MV-4-11 (cell line): ENCODE measurements around the gene SYNGR4.

Experiments used
- DNase-seq: peaks from one replicate; lab custom pipeline; 2025; lab: John Stamatoyannopoulos, UW

SYNGR4 gene

DNA sequence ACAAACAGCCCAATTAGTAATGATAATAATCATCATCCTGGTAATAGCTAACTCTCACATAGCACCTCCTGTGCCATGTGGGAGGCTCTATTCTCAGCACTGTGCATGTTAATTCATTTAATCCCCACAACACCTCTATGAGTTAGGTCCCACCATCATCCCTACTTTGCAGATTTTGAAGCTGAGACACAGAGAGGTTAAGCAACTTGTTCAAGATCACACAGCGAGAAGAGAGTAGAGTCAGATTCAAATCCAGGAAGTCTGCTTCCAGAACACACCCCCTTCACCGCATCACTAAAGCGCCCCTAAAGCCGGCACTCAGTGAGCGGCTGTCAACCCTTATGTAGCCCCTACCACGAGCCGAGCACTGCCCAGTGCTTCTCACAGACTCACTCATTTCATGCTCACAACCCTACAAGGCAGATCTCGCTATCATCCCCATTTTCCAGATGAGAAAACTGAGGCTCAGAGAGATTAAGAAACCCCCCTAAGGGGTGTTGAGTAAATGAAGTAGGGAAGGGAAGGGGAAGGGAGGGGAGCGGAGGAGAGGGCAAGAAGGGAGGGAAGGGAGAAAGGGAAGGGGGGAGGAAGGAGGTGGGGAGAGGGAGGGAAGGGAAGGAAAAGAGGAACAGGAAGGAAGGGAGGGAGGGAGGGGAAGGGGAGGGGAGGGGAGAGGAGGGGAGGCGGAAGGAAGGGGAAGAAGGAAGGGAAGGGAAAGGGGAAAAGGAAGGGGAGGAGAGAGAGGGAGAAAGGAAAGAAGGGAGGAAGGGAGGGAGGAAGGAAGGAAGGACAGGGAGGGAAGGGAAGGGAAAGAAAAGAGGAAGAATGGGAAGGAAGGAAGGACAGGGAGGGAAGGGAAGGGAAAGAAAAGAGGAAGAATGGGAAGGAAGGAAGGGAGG is 22.4 kb upstream of the SYNGR4 start:
- DNase-seq, result no peak

DNA sequence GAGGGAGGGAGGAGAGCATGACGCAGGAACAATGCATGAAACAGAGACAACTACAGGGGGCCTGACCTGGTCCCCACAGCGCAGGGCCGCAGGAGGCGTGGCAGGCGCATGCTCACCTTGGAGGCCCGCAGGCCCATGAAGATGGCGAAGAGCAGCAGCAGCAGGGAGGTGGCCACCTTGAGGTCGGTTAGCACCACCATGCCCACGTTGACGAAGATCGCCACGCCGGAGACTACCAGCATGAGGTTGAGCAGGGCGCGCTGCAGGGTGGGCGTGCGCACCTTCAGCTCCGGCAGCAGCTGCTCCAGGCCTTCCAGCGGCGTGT is 21.8 kb upstream of the SYNGR4 start:
- DNase-seq, result no peak

DNA sequence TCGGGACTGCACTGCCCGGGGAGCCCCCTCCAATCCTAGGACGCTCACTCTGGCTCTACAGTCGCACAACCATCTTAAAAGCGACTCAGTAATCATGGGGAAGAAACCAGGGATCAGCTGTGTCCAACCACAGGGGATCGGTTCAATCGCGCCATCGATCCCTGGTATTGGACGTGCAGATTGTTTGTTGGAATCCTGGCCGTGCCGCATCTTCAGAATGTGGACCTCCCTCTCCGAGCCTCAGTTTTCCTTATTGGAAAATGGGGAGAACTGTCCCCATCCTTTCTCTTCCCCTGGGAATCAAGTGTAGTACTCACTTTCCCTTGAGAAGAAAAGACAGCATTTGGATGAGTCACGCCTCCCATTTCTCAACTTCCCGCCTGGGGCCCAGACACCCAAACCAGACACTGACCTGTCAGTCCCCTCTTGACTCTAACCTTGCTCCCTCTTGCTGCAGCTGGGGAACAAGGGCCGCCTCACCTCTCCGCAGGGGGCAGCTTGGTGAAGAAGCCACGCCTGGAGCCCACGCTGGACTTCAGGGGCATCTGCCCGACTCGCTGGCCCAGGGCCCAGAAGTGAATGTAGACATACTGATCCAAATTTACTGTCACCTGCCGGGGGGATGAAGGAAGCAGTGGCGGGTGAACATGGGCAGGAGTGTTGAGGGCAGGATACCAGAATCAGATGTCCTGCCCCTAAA is 21.2 kb upstream of the SYNGR4 start:
- DNase-seq, result peak; percentile 46

DNA sequence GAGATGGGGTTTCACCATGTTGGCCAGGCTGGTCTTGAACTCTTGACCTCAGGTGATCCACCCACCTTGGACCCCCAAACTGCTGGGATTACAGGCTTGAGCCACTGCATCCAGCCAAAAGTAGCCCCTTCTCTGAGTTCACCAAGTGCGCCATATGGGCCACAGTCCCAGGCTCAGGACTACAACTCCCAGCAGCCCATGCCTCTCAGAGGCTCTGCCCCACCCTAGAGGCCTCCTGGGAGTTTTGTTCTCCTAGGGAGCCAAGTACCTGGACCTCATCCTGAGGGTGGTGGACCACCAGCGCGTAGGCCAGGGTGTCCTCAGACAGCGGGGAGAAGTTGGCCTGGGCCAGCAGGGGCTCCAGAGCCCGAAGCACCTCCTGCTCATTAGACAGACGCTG is 19.3 kb upstream of the SYNGR4 start:
- no peak for DNase-seq

DNA sequence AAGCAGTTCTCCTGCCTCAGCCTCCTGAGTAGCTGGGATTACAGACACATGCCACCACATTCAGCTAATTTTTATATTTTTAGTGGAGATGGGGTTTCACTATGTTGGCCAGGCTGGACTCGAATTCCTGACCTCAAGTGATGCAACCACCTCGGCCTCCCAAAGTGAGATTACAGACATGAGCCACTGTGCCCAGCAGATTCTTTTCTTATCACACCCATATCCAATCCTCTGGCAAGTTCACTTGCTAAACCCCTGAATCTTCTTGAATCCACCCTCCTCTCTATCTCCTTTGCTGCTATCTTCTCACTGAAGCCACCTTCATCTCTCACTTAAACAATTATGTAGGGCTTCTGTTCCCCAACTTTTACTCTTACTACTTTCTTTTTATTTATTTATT is 18.0 kb upstream of the SYNGR4 start:
- DNase-seq, result no peak

DNA sequence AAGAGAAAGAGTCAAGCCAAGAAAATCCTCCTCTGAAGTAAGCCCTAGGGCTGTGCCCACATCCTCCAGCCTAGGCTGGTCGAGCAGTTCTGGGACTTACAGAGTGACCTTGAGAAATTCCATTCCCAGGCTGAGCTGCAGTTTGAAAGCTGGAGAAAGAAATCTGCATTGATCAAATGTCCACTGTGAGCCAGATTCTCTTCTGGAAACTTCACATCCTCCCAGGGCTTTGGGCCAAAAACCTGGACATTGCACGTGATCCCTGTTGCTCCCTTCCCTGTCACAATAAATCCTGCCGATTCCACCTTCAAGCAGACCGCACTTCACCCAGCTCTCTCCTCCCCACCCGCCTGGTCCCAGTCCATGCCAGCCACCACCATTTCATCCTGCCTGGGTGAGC is 16.1 kb upstream of the SYNGR4 start:
- no peak for DNase-seq

DNA sequence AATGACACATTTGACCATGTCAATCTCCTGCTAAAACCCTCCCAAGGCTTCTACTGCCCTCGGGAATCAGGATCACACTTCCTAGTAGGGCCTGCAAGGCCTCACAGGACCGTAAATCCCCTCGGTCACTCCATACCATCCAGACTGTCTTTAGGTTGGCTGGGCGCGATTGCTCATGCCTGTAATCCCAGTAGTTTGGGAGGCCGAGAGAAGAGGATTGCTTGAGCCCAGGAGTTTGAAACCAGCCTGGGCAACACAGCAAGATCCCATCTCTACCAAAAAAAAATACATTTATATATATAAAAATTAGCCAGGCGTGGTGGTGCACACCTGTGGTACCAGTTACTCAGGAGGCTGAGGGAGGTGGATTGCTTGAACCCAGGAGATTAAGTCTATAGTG is 15.4 kb upstream of the SYNGR4 start:
- no peak for DNase-seq

DNA sequence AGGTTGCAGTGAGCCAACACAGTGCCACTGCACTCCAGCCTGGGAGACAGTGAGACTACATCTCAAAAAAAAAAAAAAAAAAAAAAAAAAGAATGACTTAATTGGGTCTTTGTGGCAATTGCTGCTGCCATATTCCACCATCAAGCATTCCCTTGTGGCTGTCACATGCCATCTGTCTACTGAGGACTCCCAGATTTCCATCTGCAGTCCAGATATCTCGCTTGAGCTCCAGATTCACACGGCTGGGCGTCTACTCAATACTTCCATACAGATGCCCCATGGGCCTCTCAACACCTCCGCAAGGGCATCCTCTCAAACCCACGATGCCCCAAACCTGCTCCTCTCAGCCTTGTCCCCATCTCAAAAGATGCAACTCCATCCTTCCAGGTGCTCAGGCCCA is 13.3 kb upstream of the SYNGR4 start:
- no peak for DNase-seq

DNA sequence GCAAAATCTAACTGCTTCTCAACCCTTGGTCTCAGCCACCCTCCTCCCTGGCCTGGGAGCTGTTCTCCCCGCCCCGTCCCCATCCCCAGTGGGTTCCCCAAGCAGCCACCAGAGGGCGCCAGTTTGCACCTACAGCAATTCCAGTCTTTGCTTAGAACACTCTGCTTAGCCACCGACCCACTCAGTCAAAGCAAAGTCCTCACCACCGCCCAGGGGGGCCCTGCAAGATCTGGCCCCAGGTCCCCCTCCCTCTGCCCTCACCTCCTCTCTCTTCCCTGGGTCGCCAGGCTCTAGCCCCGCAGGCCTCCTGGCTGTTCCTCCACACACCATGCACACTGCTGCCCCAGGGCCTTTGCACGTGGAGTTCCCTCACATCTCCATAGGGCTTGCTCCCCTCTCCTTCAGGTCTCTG is 12.8 kb upstream of the SYNGR4 start:
- peak; percentile 44 for DNase-seq

DNA sequence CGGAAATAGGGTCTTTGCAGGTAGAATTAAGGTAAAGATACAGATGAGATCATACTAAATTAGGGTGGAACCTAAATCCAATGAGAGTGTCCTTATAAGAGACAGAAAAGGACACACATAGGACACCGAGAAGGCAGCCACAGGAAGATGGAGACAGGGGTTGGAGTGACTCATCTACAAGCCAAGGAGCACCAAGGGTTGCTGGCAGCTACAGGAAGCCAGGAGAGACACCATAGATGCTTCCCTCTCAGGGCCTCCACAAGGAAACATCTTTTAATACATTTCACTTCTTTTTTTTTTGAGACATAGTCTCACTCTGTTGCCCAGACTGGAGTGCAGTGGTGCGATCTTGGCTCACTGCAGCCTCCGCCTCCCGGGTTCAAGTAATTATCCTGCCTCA is 10.5 kb upstream of the SYNGR4 start:
- peak; percentile 65 for DNase-seq

DNA sequence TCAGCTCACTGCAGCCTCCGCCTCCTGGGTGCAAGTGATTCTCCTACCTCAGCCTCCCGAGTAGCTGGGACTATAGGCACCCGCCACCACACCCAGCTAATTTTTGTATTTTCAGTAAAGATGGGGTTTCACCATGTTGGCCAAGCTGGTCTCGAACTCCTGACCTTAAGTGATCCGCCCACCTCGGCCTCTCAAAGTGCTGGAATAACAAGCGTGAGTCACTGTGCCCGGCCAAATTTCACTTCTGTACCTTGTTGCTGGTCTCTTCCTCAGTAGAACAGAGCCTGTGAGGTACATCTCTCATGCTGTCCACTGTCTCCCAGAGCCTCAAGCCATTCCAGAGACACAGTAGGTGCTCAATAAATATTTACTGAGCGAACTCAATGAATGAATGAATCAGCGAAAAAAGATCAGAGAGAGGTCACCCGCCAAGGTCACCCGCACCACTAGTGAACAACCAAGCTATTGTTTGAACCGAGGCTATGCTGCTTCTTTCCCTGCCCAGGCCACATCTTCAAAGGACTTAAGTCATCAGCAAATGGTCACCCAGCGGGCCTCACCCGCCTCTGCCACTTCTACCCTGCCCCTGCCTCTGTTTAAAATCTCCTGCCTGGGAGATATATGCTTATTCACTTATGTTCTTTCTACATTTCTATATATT is 9.7 kb upstream of the SYNGR4 start:
- peak; percentile 66 for DNase-seq

DNA sequence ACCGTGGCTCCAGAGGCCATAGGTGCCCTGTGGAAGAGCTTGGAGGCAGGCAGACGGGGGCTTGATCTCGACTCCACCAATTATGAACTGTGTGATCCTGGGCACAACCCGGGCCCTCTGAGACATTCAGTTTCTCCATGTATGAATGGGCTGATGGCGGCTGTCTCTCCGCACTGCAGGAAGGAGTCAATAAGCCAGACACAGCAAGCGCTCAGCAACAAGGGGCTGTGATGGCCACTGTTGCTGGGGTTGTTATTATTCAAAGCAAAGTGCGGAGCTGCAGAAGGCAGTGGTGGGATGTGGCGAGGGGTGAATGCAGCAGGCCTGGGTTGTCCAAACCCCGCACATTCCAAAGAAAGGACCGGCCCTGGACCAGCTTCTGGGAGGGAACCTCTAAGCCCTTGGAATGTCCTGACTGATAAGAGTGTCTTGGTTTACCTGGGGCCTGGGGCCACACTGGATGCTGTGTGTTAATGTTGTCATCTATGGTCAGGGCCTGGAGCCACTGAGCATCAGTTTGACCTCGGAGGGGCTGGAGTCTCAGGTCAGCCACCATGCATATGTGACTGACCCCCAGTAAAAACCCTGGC is 8.7 kb upstream of the SYNGR4 start:
- no peak for DNase-seq

DNA sequence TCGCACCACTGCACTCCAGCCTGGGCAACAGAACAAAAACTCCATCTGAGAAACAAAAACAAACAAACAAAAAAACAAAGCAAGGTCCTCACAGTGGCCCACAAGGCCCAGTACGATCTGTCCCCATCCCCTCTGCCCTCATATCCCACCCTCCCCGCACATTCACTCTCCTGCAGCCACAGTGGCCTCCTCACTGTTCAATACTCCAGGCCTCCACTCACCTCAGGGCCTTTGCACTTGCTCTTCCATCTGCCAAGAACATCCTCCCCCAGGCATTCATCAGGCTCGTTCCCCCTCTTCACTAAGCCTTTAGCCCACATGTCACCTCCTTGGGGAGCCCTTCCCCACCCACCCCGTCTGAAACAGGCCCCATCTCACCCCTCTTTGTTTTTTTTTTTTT is 5.0 kb upstream of the SYNGR4 start:
- DNase-seq, result no peak

DNA sequence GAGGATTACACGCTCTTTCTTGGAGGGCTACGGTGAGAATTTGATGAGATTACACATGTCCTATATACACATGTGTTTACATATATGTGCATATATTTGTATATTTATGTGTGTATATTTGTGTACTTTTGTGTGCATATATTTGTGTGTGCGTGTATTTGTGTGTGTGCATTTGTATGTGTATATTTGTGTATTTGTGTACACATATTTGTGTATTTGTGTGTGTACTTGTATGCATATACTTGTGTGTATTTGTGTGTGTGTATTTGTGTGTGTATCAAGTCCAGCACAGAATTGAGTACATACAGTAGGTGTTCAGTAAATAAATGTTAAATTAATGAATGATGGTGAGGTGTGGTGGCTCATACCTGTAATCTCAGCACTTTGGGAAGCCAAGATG is 2.3 kb upstream of the SYNGR4 start:
- DNase-seq, result no peak

DNA sequence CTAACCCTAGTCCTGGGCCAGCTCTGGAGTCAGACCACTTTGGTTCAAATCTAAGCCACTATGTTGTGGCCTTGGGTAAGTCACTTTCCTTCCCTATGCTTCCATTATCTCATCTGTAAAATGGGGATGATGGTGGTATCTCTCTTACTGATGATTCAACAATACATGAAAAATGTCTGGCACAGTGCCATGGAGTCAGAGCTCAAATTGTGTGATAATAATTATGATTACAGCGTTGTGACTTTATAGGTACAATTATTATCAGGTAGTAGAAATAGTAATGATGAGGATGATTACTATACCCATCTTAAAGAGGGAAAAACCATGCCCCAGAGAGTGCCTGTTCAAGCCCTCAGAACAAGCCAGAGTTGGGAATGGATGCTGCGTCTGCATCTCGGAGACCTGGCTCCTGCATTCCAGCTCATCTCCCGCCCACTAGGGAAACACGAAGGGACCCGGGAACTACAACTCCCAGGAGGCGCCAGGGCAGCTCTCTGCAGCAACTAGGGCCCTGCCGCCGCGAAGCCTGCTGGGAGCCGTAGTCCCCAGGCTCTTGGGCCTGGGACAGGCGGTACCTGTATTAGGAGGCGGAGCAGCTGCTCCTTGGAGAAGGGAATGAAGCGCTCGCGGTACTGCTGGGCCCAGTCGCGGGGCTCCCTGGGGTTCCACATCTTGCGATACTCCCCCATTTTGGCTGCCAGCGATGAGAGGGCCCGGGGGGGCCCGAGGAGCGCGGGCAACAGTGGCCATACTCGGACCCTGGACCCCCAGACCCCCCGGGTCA is 1.3 kb upstream of the SYNGR4 start:
- DNase-seq, result peak; percentile 96

DNA sequence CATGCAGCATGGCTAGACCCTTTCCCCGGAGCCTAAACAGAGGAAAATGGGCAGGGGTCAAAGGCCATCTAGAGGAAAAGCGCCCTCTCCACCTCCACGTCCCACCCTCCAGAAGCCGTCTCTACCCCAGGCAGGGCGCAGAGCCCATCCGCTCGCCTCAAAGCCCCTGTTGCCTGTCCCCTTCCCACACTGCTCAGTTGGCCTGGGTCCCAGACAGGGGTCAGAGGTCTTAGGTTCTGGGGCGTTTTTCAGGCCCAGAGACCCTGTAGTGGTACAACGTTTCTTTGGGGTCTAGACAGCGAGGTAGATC is 712 bp upstream of the SYNGR4 start:
- no peak for DNase-seq

DNA sequence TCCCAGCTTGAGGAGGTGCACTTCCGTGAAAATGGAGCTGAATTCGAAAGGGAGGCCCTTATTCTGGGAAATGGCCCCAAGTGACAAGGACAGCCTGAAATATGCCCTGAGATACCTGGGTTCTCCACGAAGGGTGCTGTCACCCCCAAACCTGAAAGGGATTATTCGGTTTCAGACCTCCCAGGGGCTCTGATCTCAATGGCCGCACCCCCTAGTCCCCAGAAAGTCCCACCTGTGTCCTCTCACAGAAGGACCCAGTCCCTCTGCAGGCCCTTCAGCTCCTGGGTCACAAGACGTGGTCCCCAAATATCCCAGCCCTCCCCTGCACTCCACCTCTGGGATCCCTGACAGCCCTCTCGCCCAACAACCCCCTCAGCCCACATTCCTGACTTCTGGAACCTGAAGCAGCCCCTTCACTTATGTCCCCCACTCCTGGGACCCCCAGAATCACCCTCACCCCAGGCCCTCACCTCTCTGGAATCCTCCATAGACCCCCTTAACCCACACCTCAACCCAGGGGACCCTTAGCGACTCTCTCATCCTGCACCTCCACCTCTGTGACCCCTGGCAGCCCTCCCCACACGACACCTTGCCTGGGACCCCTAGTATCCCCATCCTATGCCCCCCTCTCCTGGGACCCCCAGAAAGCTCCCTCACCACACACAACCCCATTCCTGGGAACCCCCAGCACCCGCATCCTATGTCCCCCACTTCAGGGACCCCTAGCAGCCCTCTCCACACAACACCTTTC is 606 bp downstream of the SYNGR4 start:
- no peak for DNase-seq

DNA sequence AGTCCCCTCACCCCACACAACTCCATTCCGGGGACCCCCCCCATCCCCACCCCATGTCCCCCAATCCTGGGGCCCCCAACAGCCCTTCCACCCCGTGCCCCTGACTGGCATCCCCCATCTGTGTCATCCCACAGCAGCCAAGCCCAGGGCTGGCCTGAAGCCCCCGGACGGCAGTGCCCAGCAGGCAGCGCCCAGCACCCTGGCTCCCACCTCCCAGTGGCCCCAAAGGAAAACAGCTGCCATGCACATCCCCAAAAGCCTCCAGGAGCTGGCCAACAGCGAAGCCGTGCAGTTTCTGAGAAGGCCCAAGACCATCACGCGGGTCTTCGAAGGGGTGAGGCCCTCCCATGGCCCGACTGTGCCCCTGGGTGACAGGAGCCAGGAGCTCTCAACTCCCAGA is 1.4 kb downstream of the SYNGR4 start:
- DNase-seq, result no peak

DNA sequence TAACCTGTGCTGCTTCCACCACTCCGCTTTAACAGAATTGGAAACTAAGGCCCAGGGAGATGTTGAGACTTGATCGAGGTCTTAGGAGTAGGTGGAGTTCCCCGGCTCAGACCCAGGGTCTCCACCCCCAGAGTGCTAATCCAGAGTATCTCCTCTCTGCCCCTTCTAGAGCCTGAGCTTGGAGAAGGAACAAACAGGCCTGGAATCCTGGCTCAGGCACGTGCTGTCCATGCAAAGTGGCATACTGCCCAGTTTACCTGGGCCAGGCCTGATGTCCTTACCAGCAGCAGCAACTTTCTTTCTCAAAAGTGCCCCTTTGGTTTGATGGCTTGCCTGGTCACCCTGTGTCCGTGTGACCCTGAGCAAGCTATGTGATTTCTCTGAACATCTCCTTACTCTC is 3.7 kb downstream of the SYNGR4 start:
- no peak for DNase-seq

DNA sequence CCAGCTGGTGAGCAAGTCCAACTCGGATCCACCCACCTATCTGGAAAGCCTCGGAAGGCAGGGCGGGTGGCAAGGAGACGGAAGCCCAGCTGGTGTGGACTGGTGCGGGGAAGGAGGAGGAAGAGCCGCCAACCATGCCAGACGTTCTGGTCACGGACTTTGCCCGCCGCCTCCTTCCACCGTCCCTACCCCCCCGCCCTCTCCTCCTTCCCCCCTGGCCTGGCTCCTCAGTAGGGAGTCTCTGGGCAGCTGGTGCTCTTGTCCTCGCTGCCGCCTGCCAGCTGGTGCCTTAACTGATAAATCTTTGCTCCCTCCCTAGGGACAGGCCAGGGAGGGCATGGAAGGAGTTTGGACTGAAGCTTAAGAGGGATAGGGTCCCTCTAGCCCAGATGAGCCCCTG is 4.8 kb downstream of the SYNGR4 start:
- DNase-seq, result no peak

DNA sequence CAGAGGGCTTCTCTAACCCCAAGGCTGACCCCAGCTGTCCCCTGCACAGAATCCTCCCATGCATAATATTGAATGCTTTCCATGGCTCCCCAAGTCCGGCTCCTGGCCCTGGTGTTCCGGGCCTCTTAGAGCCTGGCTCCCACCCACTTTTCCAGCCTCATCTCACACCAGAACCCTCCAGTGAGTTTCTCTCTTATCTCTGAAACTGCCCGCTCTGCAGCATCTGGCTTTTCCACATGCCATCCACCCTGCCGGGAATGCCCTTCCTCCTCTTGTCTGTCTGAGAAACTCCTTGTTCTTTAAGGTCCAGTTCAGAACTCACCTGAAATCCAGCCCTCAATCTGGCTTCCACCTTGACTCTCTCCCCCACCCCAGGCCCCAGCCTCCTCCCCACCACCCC is 6.8 kb downstream of the SYNGR4 start:
- DNase-seq, result no peak

DNA sequence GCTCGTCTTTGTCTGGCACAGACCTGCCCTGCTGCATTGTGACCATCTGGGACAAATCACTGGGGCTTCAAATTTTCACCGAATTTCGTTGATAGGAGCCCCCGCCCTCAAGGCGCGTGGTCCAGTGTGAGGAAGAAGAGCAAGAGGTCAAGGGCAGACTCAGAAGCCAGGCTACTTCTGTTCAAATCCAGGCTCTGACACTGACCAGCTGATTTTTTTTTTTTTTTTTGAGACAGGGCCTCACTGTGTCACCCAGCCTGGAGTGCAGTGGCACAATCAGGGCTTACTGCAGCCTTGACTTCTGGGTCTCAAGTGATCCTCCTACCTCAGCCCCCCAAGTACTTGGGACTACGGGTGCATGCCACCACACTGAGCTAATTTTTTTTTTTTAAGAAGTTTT is 7.2 kb downstream of the SYNGR4 start:
- no peak for DNase-seq
